CD4-positive, alpha-beta T cell (primary cell): Measurements from ENCODE around the gene TUFM. TPM values are rescaled to one million over a fixed set of nuclear protein-coding genes. Genes with fewer than 3 reads are reported as not detected.

Experiments used
- ATAC-seq: fragments of 200-7000 bp; cut with Tn5 transposase; one replicate; pipeline ENCODE4 v1.10.0; 2022; ENCODE audit warnings: mild to moderate bottlenecking; ENCODE audit not compliant: poor library complexity
- CTCF ChIA-PET: fragments of 350-600 bp; sonication (Branson Sonifier 250); formaldehyde crosslinking; loops from one replicate; lab custom pipeline; 2021; ENCODE audit warnings: antibody characterized with exemption, inconsistent platforms; lab: Charles Lee
- POLR2A ChIA-PET: fragments of 350-600 bp; sonication (Branson Sonifier 250); formaldehyde crosslinking; loops from one replicate; lab custom pipeline; 2021; ENCODE audit warnings: antibody characterized with exemption, inconsistent platforms; lab: Charles Lee
- DNase-seq, 14 experiments: peaks; one replicate each; pipeline ENCODE4 v3.0.0-alpha.2; 2013 to 2020; ENCODE audit warnings: mixed read lengths in 2 of 14
- H3K27ac ChIP-seq, 2 donors: one replicate each; pipeline versions ENCODE4 v1.5.1 to v1.7.0; 2013; ENCODE audit warnings: low read length in 2 of 2, low read depth in 1 of 2, mild to moderate bottlenecking in 1 of 2
- H3K27me3 ChIP-seq, 2 experiments: 1 replicate in 1 of 2; 2 replicates in 1 of 2; pipeline versions ENCODE4 v1.6.1 to v1.7.0; 2013; ENCODE audit warnings: low read length in 2 of 2, control low read depth in 1 of 2, mild to moderate bottlenecking in 1 of 2, moderate library complexity in 1 of 2; ENCODE audit not compliant: insufficient read depth in 2 of 2, control insufficient read depth in 1 of 2
- H3K36me3 ChIP-seq: one replicate; pipeline ENCODE4 v1.6.1; 2013; ENCODE audit warnings: low read length, control low read depth; ENCODE audit not compliant: insufficient read depth
- H3K4me1 ChIP-seq: one replicate; pipeline ENCODE4 v1.6.1; 2013; ENCODE audit warnings: low read length, control low read depth; ENCODE audit not compliant: insufficient read depth
- H3K4me3 ChIP-seq: one replicate; pipeline ENCODE4 v1.5.1; 2013; ENCODE audit warnings: mild to moderate bottlenecking, low read length, moderate library complexity
- H3K9me3 ChIP-seq, 2 experiments: 1 replicate in 1 of 2; 2 replicates in 1 of 2; pipeline versions ENCODE4 v1.6.1 to v1.7.0; 2013; ENCODE audit warnings: low read length in 2 of 2, mild to moderate bottlenecking in 2 of 2, control low read depth in 1 of 2, moderate library complexity in 1 of 2; ENCODE audit not compliant: control insufficient read depth in 1 of 2, insufficient read depth in 1 of 2
- H3K27ac Mint-ChIP-seq: one replicate; pipeline ENCODE4 v1.8.0; 2020; ENCODE audit warnings: mixed read lengths
- H3K27me3 Mint-ChIP-seq: one replicate; pipeline ENCODE4 v1.8.0; 2021; ENCODE audit warnings: mixed read lengths
- H3K36me3 Mint-ChIP-seq: one replicate; pipeline ENCODE4 v1.8.0; 2021; ENCODE audit warnings: low read depth, mixed read lengths
- H3K4me1 Mint-ChIP-seq: one replicate; pipeline ENCODE4 v1.8.0; 2021; ENCODE audit warnings: low read depth, mixed read lengths
- H3K4me3 Mint-ChIP-seq: one replicate; pipeline ENCODE4 v1.8.0; 2020; ENCODE audit warnings: mild to moderate bottlenecking, mixed read lengths
- H3K9me3 Mint-ChIP-seq: one replicate; pipeline ENCODE4 v1.8.0; 2020; ENCODE audit warnings: mixed read lengths
- CTCF ChIP-seq: fragments of 200-600 bp; IDR thresholded peaks from one replicate; pipeline ENCODE4 v1.8.0; 2022; ENCODE audit warnings: antibody characterized with exemption, mild to moderate bottlenecking
- intact Hi-C, 2 experiments: fragments of 100-400 bp; cut with DNase I in 1 of 2; cut with micrococcal nuclease in 1 of 2; formaldehyde crosslinking; loops; one replicate each; pipeline versions ENCODE4 v1.15.1 to v1.9.0; 2023 to 2025; cut with DNase I, micrococcal nuclease
- total RNA-seq, 174 experiments: library from RNA in 2 of 174; stranded (reverse) in 2 of 174; gene quantifications; one replicate each; pipeline ENCODE4 v1.2.3 and lab custom pipeline; 2021 to 2026

TUFM gene
- total RNA-seq, 2 experiments from 2014 or later, result 102 to 103 TPM

GRCh38 chr16:28865722-28866453 is 19.7 kb upstream of the TUFM start:
- H3K27ac ChIP-seq, result no peak overlapping the region
- peak overlapping the region; percentile 95 for H3K27ac Mint-ChIP-seq
- peaks cover 53% of the 10 kb centered on the region for H3K36me3 Mint-ChIP-seq
- no peak overlapping the region for H3K4me3 ChIP-seq
- peaks cover 19% of the 10 kb centered on the region for H3K4me1 ChIP-seq
- intact Hi-C loops, result loop anchor here in 1 of 2 experiments (2.0 kb wide), 1 partner anchor 13 kb away; the partner anchor contains the start of gene ATP2A1
- DNase-seq (peak in 1 of 14 experiments; percentile 27), ATAC-seq (no peak)
- no peak for TF ChIP-seq CTCF
- no peaks in the 10 kb centered on the region for H3K9me3 ChIP-seq
- H3K27me3 ChIP-seq, result no peaks in the 10 kb centered on the region
- H3K4me3 Mint-ChIP-seq, result peak overlapping the region; percentile 95
- H3K4me1 Mint-ChIP-seq, result peaks cover 30% of the 10 kb centered on the region
- H3K27me3 Mint-ChIP-seq, result no peaks in the 10 kb centered on the region
- CTCF ChIA-PET, result interaction anchor here (3.1 kb wide), 1 partner anchor 79 kb away, joined by 15 read pairs; no protein-coding TSS in a partner anchor
- POLR2A ChIA-PET, result interaction anchor here (1.2 to 5.9 kb wide), 5 partner anchors 13 to 59 kb away, joined by 3 to 118 read pairs (median 29); partner anchors contain the start of genes ATP2A1, ATXN2L, RABEP2 and TUFM
- H3K9me3 Mint-ChIP-seq, result no peaks in the 10 kb centered on the region
- H3K36me3 ChIP-seq, result peaks cover 40% of the 10 kb centered on the region

DNA sequence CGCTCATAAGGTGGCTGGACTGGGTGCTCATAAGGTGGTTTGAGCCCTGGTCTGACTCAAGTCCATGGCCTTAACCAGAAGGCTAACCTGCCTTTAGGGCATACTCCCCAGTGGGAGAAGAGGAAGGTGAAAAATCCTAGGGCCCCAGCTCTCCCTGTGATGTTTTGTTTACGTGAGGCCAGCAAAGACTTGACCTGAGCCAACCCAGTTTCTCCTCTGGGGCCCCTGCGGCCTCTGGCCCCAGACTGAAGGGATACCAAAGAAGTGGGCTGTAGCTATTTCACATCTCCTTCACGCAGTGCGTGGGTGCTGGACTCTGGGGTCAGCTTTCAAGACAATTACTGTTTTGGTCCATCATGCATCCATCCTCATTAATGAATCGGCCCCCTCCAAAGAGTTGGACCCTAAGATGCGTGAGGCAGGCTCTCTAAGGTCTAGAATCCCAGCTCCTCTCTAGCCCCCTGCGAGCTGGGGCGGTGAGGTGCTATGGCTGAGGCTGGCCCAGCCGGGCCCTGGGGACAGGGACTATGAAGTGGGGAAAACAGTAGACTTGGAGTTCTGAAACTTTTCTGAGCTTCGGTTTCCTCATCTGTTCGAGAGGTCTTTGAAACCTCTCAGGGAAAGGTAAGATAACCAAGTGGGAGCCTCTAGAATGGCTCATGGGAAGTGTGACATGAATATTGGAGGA is 19.0 kb upstream of the TUFM start:
- Mint-ChIP-seq H3K36me3 (peaks cover 47% of the 10 kb centered on the region), H3K27me3 (no peaks in the 10 kb centered on the region), H3K4me3 (peak overlapping the region; percentile 95), H3K9me3 (no peaks in the 10 kb centered on the region), H3K4me1 (peaks cover 30% of the 10 kb centered on the region), H3K27ac (peak overlapping the region; percentile 95)
- DNase-seq (no peak), ATAC-seq (no peak)
- Histone ChIP-seq H3K27me3 (no peaks in the 10 kb centered on the region), H3K4me1 (peaks cover 19% of the 10 kb centered on the region), H3K27ac (no peak overlapping the region), H3K9me3 (no peaks in the 10 kb centered on the region), H3K4me3 (no peak overlapping the region), H3K36me3 (peaks cover 34% of the 10 kb centered on the region)
- POLR2A ChIA-PET, result interaction anchor here (1.4 to 5.9 kb wide), 4 partner anchors 14 to 60 kb away, joined by 4 to 118 read pairs (median 39); partner anchors contain the start of genes ATP2A1, ATXN2L, RABEP2 and TUFM
- intact Hi-C loops, result loop anchor here in 1 of 2 experiments (2.0 kb wide), 1 partner anchor 14 kb away; the partner anchor contains the start of gene ATP2A1
- no peak for TF ChIP-seq CTCF
- CTCF ChIA-PET, result interaction anchor here (0.6 to 3.9 kb wide), 3 partner anchors 18 to 79 kb away, joined by 3 to 44 read pairs (median 15); partner anchors contain the start of gene TUFM
